Activated CD4-positive, alpha-beta T cell treated with anti-CD3 and anti-CD28 coated beads, Interleukin-2, amount 50 U/mL, for 4 hours (primary cell): ENCODE data around the gene RC3H1.
"Not testable (repeated sequence)": the region's sequence is repeated elsewhere in the genome, so short reads cannot be mapped to it uniquely, and the experiment has no call there.

Experiments used
- DNase-seq, 2 experiments: peaks; one replicate each; pipeline ENCODE4 v3.0.0-alpha.2; 2020

RC3H1 gene

GRCh38 chr1:174018565-174018964 is 3.6 kb downstream of the RC3H1 start:
- no peak for DNase-seq

- DNase-seq: no peak
Observed at GRCh38 chr1:174017231-174017970, 4.8 kb downstream of the RC3H1 start.

- no peak for DNase-seq
Observed at GRCh38 chr1:174013864-174014418, 8.2 kb downstream of the RC3H1 start.

- DNase-seq: no peak
Observed at GRCh38 chr1:174008979-174009378, 13.2 kb downstream of the RC3H1 start.

- no peak for DNase-seq
Observed at GRCh38 chr1:174008269-174008668, 13.9 kb downstream of the RC3H1 start.

- no peak for DNase-seq
Observed at GRCh38 chr1:174007851-174008250, 14.3 kb downstream of the RC3H1 start.

GRCh38 chr1:174005032-174005431 is 17.1 kb downstream of the RC3H1 start:
- no peak for DNase-seq

GRCh38 chr1:174003867-174004266 is 18.3 kb downstream of the RC3H1 start:
- no peak for DNase-seq

GRCh38 chr1:174001573-174001972 is 20.6 kb downstream of the RC3H1 start:
- DNase-seq: no peak

GRCh38 chr1:174000371-174000770 is 21.8 kb downstream of the RC3H1 start:
- no peak for DNase-seq

GRCh38 chr1:173997791-173998190 is 24.4 kb downstream of the RC3H1 start:
- no peak for DNase-seq

- DNase-seq: no peak
Observed at GRCh38 chr1:173996995-173997394, 25.2 kb downstream of the RC3H1 start.

- DNase-seq: no peak
Observed at GRCh38 chr1:173995475-173995874, 26.7 kb downstream of the RC3H1 start.

GRCh38 chr1:173993948-173994347 is 28.2 kb downstream of the RC3H1 start:
- not testable (repeated sequence) for DNase-seq

GRCh38 chr1:173988068-173988467 is 34.1 kb downstream of the RC3H1 start:
- DNase-seq: no peak

GRCh38 chr1:173986951-173987350 is 35.2 kb downstream of the RC3H1 start:
- no peak for DNase-seq

GRCh38 chr1:173970252-173970651 is 51.9 kb downstream of the RC3H1 start:
- no peak for DNase-seq

GRCh38 chr1:173965896-173966295 is 56.3 kb downstream of the RC3H1 start:
- not testable (repeated sequence) for DNase-seq

GRCh38 chr1:173963477-173963876 is 58.7 kb downstream of the RC3H1 start:
- DNase-seq: no peak

GRCh38 chr1:173960625-173961024 is 61.5 kb downstream of the RC3H1 start:
- DNase-seq: no peak

- DNase-seq: no peak
Observed at GRCh38 chr1:173954179-173954578, 68.0 kb downstream of the RC3H1 start.

GRCh38 chr1:173948594-173948993 is 73.6 kb downstream of the RC3H1 start:
- DNase-seq: no peak

- no peak for DNase-seq
Observed at GRCh38 chr1:173946380-173946921, 75.7 kb downstream of the RC3H1 start.

- no peak for DNase-seq
Observed at GRCh38 chr1:173937062-173937461, 85.1 kb downstream of the RC3H1 start.

- no peak for DNase-seq
Observed at GRCh38 chr1:173934440-173934839, 87.7 kb downstream of the RC3H1 start.
